ENCODE data around the gene ACAP3.

- TF ChIP-seq POLR2A (IDR thresholded peaks at IDR 0.05) = no peak
- TF ChIP-seq, protein P1, sequence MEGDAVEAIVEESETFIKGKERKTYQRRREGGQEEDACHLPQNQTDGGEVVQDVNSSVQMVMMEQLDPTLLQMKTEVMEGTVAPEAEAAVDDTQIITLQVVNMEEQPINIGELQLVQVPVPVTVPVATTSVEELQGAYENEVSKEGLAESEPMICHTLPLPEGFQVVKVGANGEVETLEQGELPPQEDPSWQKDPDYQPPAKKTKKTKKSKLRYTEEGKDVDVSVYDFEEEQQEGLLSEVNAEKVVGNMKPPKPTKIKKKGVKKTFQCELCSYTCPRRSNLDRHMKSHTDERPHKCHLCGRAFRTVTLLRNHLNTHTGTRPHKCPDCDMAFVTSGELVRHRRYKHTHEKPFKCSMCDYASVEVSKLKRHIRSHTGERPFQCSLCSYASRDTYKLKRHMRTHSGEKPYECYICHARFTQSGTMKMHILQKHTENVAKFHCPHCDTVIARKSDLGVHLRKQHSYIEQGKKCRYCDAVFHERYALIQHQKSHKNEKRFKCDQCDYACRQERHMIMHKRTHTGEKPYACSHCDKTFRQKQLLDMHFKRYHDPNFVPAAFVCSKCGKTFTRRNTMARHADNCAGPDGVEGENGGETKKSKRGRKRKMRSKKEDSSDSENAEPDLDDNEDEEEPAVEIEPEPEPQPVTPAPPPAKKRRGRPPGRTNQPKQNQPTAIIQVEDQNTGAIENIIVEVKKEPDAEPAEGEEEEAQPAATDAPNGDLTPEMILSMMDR (IDR thresholded peaks at IDR 0.05) = no peak
These were observed 33.3 kb downstream of the ACAP3 start for GRCh38 chr1:1274299-1274930.

Data from lower leg skin (tissue), 3 donors.